ENCODE results near the gene ASS1. TPM values are rescaled to one million over a fixed set of nuclear protein-coding genes. Genes with fewer than 3 reads are reported as not detected.
A peak's percentile ranks its signal among the peaks of the same experiment; 100 is the strongest.

ASS1 gene
- total RNA-seq, 4 donors from 2014 or later = 106 to 761 (median 547) TPM

GRCh38 chr9:130453487-130453886 is 8.7 kb downstream of the ASS1 start:
- Histone ChIP-seq H3K4me1 (peaks cover 0 to 45% (median 10%) of the 10 kb centered on the region in 4 donors), H3K36me3 (peaks cover 0 to 3% (median 0%) of the 10 kb centered on the region in 3 donors), H3K9me3 (no peaks in the 10 kb centered on the region), H3K27me3 (no peaks in the 10 kb centered on the region), H3K4me3 (no peak overlapping the region), H3K27ac (no peak overlapping the region)
- peak in 1 of 3 donors; percentile 64 for DNase-seq
- TF ChIP-seq POLR2A (IDR thresholded peaks at IDR 0.05) = no peak
- TF ChIP-seq, protein P1, sequence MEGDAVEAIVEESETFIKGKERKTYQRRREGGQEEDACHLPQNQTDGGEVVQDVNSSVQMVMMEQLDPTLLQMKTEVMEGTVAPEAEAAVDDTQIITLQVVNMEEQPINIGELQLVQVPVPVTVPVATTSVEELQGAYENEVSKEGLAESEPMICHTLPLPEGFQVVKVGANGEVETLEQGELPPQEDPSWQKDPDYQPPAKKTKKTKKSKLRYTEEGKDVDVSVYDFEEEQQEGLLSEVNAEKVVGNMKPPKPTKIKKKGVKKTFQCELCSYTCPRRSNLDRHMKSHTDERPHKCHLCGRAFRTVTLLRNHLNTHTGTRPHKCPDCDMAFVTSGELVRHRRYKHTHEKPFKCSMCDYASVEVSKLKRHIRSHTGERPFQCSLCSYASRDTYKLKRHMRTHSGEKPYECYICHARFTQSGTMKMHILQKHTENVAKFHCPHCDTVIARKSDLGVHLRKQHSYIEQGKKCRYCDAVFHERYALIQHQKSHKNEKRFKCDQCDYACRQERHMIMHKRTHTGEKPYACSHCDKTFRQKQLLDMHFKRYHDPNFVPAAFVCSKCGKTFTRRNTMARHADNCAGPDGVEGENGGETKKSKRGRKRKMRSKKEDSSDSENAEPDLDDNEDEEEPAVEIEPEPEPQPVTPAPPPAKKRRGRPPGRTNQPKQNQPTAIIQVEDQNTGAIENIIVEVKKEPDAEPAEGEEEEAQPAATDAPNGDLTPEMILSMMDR (IDR thresholded peaks at IDR 0.05) = no peak

DNA sequence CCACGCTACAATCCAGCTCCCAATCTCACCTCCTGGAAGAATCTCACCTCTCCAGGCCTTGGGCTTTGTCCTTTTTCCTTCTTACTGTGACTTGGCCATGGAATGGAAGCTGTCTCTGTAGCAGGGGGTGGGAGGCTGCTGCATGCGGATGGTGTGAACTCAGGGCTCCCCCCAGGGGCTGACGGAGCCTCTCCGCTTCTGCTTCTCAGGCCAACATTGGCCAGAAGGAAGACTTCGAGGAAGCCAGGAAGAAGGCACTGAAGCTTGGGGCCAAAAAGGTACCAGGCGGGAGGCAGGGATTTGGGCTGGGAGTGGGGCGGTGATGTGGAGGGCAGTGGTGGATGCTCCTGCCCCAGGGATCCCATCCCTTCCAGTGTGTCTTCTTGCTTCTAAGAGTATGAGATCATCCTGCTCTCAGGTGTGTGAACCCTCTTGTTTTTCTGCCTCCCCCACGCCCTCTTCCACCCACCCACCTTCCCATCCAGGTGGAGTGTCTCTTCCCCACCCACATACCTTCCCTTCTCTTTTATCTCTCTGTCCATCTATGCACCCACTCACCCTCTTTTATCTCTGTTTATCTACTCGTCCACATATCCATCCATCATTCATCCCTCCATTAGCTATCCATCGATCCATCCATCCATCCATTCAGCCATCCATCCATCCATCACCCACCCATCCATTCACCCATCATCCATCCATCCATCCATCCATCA is 9.5 kb downstream of the ASS1 start:
- H3K4me1 ChIP-seq = peaks cover 0 to 43% (median 10%) of the 10 kb centered on the region in 4 donors
- no peak for DNase-seq
- peaks cover 0 to 8% (median 0%) of the 10 kb centered on the region in 3 donors for H3K36me3 ChIP-seq
- TF ChIP-seq POLR2A (IDR thresholded peaks at IDR 0.05) = no peak
- TF ChIP-seq, protein P1 (IDR thresholded peaks at IDR 0.05) = no peak
- H3K27me3 ChIP-seq = no peaks in the 10 kb centered on the region
- H3K27ac ChIP-seq = no peak overlapping the region
- no peaks in the 10 kb centered on the region for H3K9me3 ChIP-seq
- no peak overlapping the region for H3K4me3 ChIP-seq

DNA sequence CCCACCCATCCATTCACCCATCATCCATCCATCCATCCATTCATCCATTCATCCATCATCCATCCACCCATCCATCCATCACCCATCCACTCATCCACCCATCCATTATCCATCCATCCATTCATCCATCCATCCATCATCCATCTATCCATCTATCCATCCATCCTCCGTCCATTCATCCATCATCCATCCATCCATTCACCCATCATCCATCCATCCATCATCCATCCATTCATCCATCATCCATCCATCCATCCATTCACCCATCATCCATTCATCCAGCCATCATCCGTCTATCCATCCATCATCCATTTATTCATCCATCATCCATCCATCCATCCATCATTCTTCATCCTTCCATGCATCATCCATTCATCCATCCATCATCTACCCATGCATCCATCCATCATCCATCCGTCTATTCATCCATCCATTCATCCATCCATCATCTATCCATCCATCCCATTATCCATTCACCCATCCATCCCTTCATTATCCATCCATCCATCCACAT is 10.1 kb downstream of the ASS1 start:
- no peak for TF ChIP-seq POLR2A (IDR thresholded peaks at IDR 0.05)
- TF ChIP-seq, protein P1 (IDR thresholded peaks at IDR 0.05) = no peak
- no peak for DNase-seq
- Histone ChIP-seq H3K4me1 (peaks cover 0 to 40% (median 10%) of the 10 kb centered on the region in 4 donors), H3K4me3 (no peak overlapping the region), H3K9me3 (no peaks in the 10 kb centered on the region), H3K36me3 (peaks cover 0 to 14% (median 0%) of the 10 kb centered on the region in 3 donors), H3K27ac (no peak overlapping the region), H3K27me3 (no peaks in the 10 kb centered on the region)

- no peaks in the 10 kb centered on the region for H3K27me3 ChIP-seq
- peaks cover 0 to 32% (median 0%) of the 10 kb centered on the region in 3 donors for H3K36me3 ChIP-seq
- no peaks in the 10 kb centered on the region for H3K9me3 ChIP-seq
- DNase-seq = no peak
- TF ChIP-seq, protein P1 (IDR thresholded peaks at IDR 0.05) = no peak
- no peak for TF ChIP-seq POLR2A (IDR thresholded peaks at IDR 0.05)
- H3K27ac ChIP-seq = no peak overlapping the region
- no peak overlapping the region for H3K4me3 ChIP-seq
- peaks cover 0 to 7% (median 0%) of the 10 kb centered on the region in 4 donors for H3K4me1 ChIP-seq
Observed at GRCh38 chr9:130458027-130458803, 13.5 kb downstream of the ASS1 start.

DNA sequence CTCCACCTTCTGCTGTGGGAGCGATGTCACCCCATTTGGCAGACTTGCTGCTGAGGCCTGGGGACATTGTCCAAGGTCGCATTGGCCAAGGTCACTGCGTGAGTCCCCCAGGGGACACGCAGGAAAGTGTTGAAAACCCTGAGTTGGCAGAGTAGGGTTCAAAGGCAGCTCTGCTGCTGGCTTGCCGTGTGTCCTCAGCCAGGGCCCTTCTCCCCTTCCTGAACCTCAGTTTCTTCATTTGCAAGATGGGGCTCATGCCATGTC is 14.0 kb downstream of the ASS1 start:
- DNase-seq = no peak
- H3K27me3 ChIP-seq = no peaks in the 10 kb centered on the region
- no peaks in the 10 kb centered on the region for H3K9me3 ChIP-seq
- H3K4me1 ChIP-seq = peaks cover 0 to 2% (median 0%) of the 10 kb centered on the region in 4 donors
- peaks cover 0 to 36% (median 0%) of the 10 kb centered on the region in 3 donors for H3K36me3 ChIP-seq
- no peak overlapping the region for H3K4me3 ChIP-seq
- no peak for TF ChIP-seq POLR2A (IDR thresholded peaks at IDR 0.05)
- TF ChIP-seq, protein P1 (IDR thresholded peaks at IDR 0.05) = no peak
- H3K27ac ChIP-seq = no peak overlapping the region

All from Peyer's patch (tissue), 4 donors.